Measurements from ENCODE around the gene POLR1G.

- TF ChIP-seq, protein P1, sequence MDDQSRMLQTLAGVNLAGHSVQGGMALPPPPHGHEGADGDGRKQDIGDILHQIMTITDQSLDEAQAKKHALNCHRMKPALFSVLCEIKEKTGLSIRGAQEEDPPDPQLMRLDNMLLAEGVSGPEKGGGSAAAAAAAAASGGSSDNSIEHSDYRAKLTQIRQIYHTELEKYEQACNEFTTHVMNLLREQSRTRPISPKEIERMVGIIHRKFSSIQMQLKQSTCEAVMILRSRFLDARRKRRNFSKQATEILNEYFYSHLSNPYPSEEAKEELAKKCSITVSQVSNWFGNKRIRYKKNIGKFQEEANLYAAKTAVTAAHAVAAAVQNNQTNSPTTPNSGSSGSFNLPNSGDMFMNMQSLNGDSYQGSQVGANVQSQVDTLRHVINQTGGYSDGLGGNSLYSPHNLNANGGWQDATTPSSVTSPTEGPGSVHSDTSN (IDR thresholded peaks at IDR 0.05), result no peak
- no peak for TF ChIP-seq EP300 (IDR thresholded peaks at IDR 0.05; ENCODE audit: borderline replicate concordance in 1 of 2, low read depth in 1 of 2, low read length in 1 of 2)
Observed at GRCh38 chr19:45368127-45368526, 38.3 kb upstream of the POLR1G start.
